ENCODE measurements around the gene KIAA1217. TPM values are rescaled to one million over a fixed set of nuclear protein-coding genes. Genes with fewer than 3 reads are reported as not detected.
A peak's percentile ranks its signal among the peaks of the same experiment; 100 is the strongest.
"Not testable (repeated sequence)": the region's sequence is repeated elsewhere in the genome, so short reads cannot be mapped to it uniquely, and the experiment has no call there.

KIAA1217 gene
- total RNA-seq, 1 experiment from 2014 or later = 4.3 TPM

- no peak for DNase-seq (ENCODE audit: low read depth)
Observed at GRCh38 chr10:24340883-24341282, 131.9 kb downstream of the KIAA1217 start.

- no peak for DNase-seq (ENCODE audit: low read depth)
Observed at GRCh38 chr10:24341371-24341770, 132.4 kb downstream of the KIAA1217 start.

- DNase-seq (ENCODE audit: low read depth) = no peak
Observed at GRCh38 chr10:24341897-24342296, 133.0 kb downstream of the KIAA1217 start.

DNA sequence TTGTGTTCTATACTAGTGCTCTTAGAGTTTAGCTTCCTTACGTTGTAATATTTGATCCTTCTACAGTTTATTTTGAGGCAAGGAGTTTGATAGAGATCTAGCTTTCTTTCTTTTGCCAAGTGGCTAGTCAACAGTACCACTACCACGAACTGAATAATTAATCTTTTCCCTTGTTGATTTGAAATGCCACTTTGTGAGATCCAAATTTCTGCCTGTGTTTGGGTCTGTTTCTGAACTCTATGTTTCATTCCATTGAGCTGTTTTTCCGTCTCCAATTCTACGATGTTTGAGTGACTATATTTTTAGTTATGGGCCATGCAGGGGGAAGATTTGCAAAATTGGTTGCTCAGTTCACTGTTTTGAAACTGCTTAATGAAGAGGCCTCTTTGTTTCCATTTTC is 134.7 kb downstream of the KIAA1217 start:
- DNase-seq (ENCODE audit: low read depth) = no peak

- DNase-seq (ENCODE audit: low read depth) = peak; percentile 85
Observed at GRCh38 chr10:24344279-24344678, 135.3 kb downstream of the KIAA1217 start.

- DNase-seq (ENCODE audit: low read depth) = no peak
Observed at GRCh38 chr10:24344695-24345463, 135.9 kb downstream of the KIAA1217 start.

GRCh38 chr10:24346877-24347519 is 138.1 kb downstream of the KIAA1217 start:
- no peak for DNase-seq (ENCODE audit: low read depth)

DNA sequence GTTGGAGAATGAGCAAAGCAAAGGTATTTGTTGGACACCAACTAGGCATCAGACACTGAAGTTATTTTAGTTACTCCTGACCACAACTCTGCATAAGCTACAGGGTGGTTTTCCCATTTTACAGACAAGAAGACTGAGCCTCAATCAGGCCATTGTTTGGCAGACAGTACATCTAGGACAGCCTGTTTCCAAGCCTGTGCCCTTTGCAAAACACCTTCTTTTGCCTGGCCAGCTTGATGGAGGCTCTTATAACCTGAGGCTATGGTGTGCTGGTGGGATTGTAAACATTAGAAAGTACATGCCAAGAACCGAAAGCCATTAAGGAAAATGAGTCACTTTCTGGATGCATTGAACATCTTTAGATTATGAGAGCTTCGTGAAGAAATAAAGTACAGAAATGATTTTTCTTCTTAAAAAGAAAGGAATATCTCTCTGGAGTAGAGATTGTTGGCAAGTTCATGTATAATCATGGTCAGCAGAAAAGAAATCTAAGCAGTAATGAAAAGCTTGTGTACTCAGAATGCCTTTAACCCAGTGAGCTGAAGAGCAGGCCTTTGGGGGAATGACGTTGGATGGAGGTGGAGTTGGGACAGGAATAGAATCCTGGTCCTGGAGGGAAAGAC is 140.6 kb downstream of the KIAA1217 start:
- DNase-seq (ENCODE audit: low read depth) = peak; percentile 79

DNA sequence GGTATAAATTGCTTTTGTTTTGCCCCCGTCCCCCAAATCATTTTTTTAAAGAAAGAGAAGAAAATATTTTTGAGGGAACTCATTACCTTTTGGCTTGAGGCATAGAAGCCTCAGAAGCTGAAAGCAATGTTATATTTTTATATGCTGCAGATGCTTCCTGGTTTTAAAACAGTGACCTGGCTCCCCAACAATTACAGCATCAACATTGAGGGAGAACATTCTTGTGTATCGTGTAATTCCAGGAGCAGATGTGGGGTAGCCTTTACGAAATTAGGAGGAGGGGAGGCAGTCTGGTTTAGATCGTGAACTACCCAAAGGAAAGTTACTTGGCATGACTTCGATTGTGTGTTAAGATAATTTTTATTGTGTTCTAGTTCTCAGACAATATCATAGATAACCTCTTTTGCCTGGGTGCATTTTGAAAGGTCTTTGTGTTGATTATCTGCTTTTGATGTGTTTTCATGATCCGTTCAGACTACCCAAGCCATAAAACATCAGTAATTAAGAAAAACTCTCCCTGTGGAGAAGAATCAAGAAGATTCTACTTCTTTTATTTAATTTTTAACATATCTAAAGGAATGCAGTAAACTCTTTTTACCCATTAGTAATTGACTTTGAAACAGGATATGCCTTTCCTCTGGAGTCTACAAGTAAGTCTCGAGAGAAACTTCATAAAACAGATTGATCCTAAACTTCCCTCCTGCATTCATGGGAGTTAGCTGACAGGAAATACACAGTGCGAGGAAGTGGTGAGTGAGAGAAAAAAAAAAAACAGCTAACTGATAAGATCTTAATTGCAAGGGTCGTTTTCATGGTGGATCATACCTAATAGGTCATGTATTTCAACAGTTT is 141.4 kb downstream of the KIAA1217 start:
- peak; percentile 42 for DNase-seq (ENCODE audit: low read depth)

GRCh38 chr10:24350922-24351225 is 141.9 kb downstream of the KIAA1217 start:
- DNase-seq (ENCODE audit: low read depth) = not testable (repeated sequence)

- DNase-seq (ENCODE audit: low read depth) = no peak
Observed at GRCh38 chr10:24351961-24352360, 143.0 kb downstream of the KIAA1217 start.

- DNase-seq (ENCODE audit: low read depth) = no peak
Observed at GRCh38 chr10:24352399-24352798, 143.5 kb downstream of the KIAA1217 start.

GRCh38 chr10:24353319-24353718 is 144.4 kb downstream of the KIAA1217 start:
- no peak for DNase-seq (ENCODE audit: low read depth)

DNA sequence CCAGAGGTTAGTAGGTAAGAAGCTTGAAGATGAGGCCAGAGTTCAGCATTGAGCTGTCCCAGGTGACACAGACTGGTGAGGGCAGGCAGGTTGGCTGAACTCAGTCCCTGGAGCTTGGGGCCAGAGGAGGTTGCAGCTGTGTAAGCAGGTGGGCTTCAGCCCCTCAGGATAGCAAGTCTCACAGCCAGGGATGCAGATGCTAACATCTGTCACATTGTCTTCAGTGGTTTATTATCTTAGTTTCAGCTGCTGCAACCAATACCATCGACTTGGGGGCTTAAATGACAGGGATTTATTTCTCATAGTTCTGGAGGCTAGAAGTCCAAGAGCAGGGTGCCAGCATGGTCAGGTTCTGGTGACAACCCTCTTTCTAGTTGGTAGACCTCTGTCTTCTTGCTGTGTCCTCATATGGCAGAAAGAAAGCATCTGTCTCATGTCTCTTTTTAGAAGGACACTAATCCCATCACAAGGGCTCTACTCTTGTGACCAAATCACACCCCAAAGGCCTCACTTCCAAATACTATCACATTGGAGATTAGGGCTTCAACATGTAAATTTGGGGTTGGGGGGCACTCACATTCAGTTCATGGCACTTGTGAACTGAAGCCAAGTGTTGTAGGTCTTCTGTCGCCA is 146.2 kb downstream of the KIAA1217 start:
- DNase-seq (ENCODE audit: low read depth) = no peak

DNA sequence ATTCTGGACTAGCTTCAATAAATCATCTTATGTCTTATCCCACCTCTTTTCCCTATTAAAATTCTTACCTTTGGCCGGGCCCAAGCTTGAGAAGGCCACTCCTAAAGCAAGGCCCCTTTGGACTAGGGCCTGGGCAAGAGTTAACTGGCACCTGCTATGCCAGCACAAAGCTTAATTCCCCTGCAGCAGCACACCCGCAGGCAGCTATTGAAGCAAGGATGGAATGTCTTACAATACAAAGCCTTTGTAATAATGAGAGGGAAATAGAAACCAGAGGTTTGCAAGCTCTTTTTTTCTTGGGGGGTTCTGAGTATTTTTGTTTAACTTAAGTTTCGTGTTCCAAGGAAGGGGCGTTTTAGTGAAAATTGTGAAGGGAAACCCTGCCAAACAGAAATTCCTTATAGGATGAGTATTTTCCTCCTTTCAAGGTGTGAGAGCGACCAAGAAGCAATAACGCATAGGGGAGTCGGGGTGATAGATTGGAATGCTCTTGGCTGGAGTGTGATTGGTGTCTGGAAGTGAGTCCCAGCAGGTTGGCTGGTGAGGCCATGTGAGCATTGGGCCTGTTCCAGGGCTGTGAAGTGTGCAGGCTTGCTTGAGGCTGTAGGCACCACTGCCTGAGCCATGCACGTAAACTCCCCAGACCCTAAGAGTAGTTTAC is 148.5 kb downstream of the KIAA1217 start:
- DNase-seq (ENCODE audit: low read depth) = no peak

DNA sequence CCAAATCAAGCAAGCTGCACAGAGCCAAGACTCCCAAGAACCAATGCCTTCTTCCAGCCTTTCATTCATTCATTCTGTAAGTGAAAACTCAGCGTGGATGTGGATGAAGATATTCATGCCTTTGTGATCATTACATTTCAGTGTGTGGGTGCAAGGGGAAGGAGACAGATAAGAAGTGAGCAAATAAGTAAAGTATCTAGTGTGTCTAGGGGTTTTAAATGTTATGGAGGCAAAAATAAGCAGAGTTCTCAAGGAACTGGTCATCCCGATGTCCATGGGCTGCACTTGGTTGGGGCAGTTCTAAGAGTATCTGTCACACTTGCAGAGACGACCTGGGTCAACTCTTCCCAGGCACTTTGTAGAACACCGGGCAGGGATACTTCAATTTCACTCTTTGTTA is 149.1 kb downstream of the KIAA1217 start:
- DNase-seq (ENCODE audit: low read depth) = no peak

GRCh38 chr10:24360282-24361127 is 151.6 kb downstream of the KIAA1217 start:
- peak; percentile 63 for DNase-seq (ENCODE audit: low read depth)

DNA sequence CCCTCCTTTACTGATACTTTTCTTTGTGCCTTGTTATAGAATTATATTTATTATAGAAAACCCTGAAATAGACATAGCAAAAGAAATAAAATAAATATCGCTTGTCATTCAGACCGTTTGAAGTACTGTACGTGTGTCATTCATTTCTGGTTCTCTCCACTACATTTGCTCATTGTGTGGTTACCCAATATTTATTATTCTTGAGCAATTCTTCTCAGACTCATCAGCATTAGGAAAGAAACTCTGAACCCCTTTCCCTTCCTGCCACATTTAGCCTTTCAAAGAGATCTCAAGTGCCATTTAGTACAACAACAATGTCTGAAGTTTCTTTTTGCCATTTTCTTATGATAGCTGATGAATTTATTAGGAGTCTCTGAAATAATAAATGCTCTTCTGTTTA is 154.1 kb downstream of the KIAA1217 start:
- no peak for DNase-seq (ENCODE audit: low read depth)

DNA sequence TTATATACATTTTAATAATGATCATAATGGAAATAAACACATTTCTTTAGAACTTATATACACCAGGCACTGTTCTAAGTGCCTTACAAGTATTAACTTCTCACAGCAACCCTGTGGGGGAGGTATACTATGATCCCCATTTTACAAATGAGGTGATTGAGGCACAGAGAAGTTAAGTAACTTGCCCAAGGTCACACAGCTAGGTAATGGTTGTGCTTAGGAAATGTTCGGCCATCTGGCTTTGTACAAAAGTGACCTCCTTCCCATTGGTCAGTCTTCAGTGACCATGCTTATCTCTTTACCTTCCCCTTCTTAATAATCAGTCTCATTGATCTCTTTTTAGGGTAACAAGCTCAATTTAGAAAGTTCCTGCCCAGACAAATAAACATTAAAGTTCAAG is 158.8 kb downstream of the KIAA1217 start:
- no peak for DNase-seq (ENCODE audit: low read depth)

GRCh38 chr10:24370877-24371276 is 161.9 kb downstream of the KIAA1217 start:
- no peak for DNase-seq (ENCODE audit: low read depth)
